Fibroblast of villous mesenchyme (primary cell): ENCODE data around the gene JMJD8. TPM values are rescaled to one million over a fixed set of nuclear protein-coding genes. Genes with fewer than 3 reads are reported as not detected.

Source experiments
- DNase-seq: peaks from one replicate; pipeline ENCODE4 v3.0.0-alpha.2; 2010; ENCODE audit warnings: low read depth
- H3K4me3 ChIP-seq: 2 replicates; pipeline ENCODE4 v1.5.1; 2011; ENCODE audit warnings: low read depth, mild to moderate bottlenecking, low read length
- CTCF ChIP-seq: IDR thresholded peaks from 2 replicates; pipeline ENCODE4 v1.5.1; 2012; ENCODE audit warnings: low read depth, mild to moderate bottlenecking, low read length; ENCODE audit not compliant: insufficient read depth
- total RNA-seq: library from RNA; depleted of rRNA; stranded (reverse); fragments of >200 nt; gene quantifications from 2 replicates; pipeline ENCODE4 v1.2.3, GENCODE V29; 2012

JMJD8 gene
- total RNA-seq, 1 donor: 36.3 TPM

- DNase-seq: no peak
- no peak overlapping the region for H3K4me3 ChIP-seq
- no peak for TF ChIP-seq CTCF
Observed at GRCh38 chr16:702341-702740, 18.2 kb upstream of the JMJD8 start.

GRCh38 chr16:700684-701584 lies 16.8 kb upstream of the JMJD8 start:
- no peak for DNase-seq
- H3K4me3 ChIP-seq: no peak overlapping the region

GRCh38 chr16:698911-699671 lies 15.0 kb upstream of the JMJD8 start:
- no peak for TF ChIP-seq CTCF
- no peak for DNase-seq
- no peak overlapping the region for H3K4me3 ChIP-seq

More at GRCh38 chr16:700684-701584, 16.8 kb upstream of the JMJD8 start:
- TF ChIP-seq CTCF: no peak

- H3K4me3 ChIP-seq: no peak overlapping the region
- DNase-seq: no peak
- no peak for TF ChIP-seq CTCF
Observed at GRCh38 chr16:695355-696089, 11.4 kb upstream of the JMJD8 start.

GRCh38 chr16:694863-695354 lies 10.8 kb upstream of the JMJD8 start:
- TF ChIP-seq CTCF: no peak
- no peak overlapping the region for H3K4me3 ChIP-seq
- no peak for DNase-seq

GRCh38 chr16:694187-694862 lies 10.2 kb upstream of the JMJD8 start:
- TF ChIP-seq CTCF: no peak
- H3K4me3 ChIP-seq: no peak overlapping the region
- no peak for DNase-seq
